ENCODE results near the gene TRAPPC6A.

The TRAPPC6A gene, protein sequence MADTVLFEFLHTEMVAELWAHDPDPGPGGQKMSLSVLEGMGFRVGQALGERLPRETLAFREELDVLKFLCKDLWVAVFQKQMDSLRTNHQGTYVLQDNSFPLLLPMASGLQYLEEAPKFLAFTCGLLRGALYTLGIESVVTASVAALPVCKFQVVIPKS

DNA sequence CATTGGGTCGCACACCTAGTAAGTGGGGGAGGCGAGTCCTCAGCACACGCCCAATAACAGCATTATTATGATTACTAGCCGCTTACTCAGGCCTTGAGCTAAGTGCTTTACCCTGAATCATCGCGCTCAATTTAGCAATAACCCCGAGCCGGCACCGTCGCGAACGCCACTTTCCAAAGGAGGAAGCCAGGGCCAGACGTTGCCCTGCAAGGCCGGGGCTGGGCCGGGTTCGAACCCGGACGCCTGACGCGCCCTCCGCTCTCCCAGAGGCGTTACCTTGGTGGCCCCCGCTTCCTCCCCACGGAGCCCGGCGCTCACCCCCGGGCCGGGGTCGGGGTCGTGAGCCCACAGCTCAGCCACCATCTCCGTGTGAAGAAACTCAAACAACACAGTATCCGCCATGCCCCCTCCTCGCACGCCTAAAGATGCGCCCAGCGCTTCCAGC is at the start of gene TRAPPC6A:
TSS of gene TRAPPC6A (minus strand) at position 421 of the 445 bp plus-strand sequence. CDS start at position 402, 19 bp downstream.
- no peak for DNase-seq

DNA sequence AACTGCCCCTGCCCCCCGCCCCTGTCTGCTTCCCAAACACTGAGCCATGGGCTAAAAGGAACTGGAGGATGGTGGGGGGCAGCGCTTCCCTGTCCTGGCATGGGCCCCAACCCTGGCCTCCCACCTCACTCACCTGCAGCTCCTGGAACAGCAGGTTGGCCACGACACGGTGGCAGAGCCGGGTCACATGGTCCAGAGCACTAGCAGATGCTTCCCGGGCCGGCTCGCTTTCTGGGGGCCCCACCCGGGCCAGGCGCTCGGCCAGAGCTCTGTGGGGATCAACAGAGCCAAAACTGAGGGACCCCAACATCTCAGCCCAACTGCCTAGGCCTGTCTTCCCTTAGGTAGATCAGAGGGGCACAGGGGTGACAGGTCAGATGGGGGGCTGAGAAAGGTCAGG is 46.6 kb upstream of the TRAPPC6A start:
- no peak for DNase-seq

DNA sequence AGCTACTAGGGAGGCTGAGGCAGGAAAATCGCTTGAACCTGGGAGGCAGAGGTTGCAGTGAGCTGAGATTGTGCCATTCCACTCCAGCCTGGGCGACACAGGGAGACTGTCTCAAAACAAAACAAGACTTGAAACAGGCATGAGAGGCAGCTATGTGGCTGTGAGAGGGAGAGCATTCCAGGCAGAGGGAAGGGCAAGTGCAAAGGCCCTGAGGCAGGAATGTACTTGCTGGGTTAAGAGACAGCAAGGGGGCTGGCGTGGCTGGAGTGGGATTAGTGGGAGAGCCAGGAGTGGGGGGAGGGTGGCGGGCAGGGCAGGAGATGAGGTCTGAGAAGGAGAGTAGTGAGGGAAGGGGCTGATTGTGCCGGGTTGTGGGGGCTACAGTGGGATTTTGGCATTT is 45.8 kb upstream of the TRAPPC6A start:
- no peak for DNase-seq

DNA sequence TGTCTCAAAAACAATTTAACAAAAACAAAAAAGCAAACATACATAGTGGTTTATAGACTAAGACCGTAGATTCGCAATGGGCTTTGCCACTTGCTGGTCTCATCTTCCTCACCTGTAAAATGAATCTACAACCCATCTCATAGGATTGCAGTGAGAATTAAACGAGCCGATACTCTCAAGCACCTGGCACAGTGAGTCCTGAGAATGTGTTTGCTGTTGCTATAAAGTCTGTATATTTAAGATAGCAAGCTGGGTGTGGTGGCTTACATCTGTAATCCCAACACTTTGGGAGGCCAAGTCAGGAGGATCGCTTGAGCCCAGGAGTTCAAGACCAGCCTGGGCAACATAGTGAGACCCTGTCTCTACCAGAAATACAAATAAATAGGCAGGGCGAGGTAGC is 44.7 kb upstream of the TRAPPC6A start:
- no peak for DNase-seq

DNA sequence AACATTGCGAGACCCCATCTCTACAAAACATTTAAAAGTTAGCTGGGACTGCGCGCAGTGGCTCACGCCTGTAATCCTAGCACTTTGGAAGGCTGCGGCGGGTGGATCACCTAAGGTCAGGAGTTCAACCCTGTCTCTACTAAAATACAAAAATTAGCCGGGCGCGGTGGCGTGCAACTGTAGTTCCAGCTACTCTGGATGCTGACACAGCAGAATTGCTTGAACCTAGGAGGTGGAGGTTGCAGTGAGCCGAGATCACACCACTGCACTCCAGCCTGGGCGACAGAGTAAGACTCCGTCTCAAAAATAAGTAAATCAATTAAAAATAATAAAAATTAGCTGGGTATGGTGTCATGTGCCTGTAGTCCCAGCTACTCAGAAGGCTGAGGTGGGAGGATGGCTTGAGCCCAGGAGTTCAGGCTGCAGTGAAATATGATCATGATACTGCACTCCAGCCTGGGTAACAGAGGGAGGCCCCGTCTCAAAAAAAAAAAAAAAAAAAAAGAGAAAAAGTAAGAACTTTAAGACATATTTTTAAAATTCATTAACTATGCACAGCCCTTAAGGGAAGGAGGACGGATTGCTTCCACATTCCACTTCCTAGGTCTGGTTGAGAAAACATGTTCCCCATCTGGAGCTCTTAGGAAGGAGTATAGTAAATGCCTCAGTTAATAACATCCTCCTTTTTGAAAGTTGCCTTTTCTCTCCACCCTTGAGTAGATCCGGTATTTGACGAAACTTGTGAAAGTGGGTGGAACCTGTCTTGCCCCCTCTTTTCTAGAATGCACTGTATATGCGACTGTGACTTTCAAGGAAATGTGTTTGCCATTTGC is 41.1 kb upstream of the TRAPPC6A start:
- DNase-seq = no peak

DNA sequence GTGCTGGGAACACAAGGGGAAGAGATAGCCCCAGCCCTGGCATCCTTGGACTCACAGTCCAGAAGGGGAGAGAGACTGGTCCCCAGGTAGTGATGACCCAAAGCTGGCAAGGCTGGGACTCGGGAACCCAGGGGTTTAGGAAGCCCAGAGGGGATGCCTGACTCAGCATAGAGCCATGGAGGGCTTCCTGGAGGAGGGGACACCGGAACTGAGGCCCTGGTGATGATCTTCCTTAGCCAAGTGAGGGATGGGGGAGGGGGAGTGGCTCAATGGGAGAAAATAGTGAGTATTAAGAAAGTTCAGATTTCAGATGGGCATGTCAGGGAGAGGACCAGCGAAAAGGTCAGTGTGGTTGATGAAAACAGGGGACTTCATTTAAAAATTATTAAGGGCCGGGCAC is 40.4 kb upstream of the TRAPPC6A start:
- DNase-seq = no peak

DNA sequence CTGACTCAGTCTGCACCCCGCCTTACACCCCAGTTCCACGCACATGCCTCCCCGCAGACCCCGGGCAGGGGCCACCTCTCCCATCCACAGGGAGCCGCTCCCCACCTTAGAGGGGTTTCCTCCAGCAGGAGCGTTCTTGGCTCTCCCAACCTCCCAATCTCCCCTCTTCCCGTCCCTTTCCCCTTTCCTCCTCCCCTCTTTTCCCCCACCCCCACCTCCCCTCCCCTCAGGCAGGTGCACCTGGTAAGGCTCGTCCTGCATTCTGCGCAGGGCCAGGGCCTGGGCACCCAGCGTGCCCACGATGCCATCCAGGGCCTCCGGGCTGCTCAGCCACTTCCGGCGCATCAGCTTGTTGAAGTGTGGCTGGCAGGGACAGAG is 39.9 kb upstream of the TRAPPC6A start:
- DNase-seq = no peak

DNA sequence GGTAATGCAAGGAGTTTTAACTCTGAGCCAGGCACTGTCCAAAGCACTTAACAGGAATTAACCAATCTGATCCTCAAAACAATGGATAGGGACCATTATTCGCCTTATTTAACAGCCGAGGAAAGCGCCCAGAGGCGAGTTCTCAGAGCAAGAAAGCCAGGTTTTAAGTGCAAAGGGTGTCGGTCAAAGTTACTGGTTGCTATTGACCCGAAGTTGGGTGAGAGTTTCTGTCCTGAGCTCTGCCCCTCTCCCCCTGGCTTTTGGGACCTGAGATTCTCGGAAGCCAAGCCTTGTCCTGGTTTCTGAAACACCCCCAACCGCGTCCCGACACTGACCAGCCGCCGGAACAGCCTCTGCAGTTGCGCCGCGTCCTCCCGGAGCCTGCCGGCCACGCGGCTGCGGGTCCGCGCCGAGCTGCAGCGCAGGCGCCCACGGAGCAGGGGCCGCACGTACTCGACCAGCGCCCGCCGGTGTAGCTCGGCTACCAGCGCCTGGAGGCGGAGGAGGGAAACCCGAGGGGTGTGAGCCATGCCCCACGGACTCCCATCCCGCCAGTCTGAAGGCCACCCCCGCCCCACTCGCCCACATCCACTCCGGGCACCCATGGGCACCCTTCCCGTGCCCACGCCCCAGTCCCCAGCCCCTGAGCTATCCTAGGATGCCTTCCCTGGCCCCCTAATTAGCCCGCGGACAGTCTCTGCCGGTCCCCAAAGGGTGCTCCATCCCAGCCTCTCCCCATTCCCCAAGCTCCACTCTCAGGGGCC is 39.3 kb upstream of the TRAPPC6A start:
- DNase-seq = no peak

DNA sequence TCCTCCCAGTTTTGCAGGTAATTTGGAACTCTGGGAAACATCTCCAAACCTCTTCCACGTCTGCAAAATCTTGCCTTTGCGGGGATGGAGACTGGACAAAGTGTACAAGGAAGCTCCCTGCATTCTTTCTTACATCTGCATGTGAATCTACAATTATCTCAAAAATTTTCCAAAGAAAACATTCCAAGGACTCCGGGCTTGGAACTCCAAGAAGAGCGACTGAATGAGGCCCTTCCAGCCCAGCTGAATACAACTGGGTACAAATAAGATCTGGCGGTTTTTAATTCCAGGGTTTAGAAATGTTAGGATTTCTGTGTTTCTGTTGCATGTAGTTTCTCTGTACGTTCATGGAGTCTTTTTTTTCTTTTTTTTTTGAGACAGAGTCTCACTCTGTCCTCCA is 38.6 kb upstream of the TRAPPC6A start:
- no peak for DNase-seq

DNA sequence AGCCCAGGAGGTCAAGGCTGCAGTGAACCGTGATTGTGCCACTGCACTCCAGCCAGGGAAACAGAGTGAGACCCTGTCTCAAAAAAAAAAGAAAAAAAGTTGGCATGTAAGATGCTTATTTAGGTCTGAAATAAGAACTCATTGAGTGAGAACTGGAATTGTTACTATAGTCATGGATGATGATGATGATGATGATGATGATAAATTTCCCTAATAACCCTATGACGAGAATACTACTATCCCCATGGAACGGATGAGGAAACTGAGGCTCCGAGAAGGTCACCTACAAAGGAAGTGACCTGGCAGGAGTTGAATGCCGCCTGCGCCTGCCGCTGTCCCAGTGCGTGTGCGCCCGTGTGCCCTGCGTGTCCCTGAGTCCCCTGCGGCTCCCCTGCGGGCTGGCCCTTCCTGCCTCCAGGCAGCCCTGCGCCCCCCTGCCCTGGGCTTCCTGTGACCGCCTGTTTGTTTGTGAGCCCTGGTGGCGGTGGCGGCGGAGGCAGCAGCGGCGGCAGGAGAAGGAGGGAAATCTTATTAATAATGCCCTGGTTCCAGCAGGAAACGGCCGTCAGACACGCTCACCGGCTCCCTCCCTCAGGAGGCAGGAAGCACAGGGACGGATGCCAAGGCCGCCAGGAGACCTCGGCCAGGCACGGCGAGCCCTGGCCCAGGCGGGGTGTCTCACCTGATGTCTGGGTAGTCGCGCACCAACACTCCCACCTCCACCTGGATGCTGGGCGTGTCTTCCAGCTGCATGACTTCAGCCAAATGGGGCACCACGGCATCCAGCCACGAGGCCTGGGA is 37.6 kb upstream of the TRAPPC6A start:
- no peak for DNase-seq

DNA sequence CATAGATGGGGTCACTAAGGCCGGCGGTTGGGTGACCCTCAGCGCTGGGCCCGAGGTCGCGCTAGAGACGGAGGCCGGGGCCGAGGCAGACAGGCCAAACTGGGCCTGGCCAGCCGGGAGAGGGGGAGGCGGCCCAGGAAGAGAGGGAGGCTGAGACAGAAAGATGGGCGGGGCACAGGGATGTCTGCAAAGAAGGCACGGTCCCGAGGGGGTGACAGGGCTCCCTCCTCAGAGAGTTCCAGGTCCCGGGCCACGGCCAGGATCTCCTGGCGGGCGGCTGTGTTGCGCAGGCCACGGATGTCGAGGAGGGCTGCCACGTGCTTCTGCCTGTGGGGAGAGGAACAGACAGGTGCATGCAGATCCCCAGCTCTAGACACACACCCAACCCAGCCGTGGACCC is 35.0 kb upstream of the TRAPPC6A start:
- DNase-seq = no peak

DNA sequence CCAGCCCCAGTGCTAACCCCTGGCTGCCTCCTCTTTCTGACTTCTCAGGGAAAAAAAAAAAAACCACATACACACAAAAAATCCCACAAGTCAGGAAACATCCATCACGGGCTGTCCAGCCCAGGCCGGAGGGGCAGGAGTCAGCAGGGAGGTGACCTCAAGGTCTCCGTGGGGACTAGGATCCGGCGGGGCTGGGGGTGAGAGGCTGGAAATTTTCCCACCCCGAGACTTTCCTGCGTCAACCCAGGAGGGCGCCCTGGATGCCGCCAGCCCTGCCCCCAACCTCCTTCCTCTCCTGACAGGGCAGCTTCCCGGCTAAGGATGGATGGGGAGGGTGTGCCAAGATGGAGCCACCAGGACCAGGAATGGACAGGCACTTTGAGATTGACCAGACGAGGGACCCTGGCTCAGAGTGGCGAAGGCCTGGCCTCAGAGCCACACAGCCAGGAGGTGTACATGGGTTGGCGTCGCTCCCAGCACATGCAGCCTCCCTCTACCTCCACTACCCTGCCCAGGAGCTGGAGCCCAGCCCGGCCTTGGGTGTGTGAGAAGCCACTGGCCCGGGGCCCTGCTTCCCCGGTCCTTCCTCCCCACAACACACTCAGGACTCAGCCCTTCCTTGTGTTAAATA is 33.8 kb upstream of the TRAPPC6A start:
- DNase-seq = no peak

DNA sequence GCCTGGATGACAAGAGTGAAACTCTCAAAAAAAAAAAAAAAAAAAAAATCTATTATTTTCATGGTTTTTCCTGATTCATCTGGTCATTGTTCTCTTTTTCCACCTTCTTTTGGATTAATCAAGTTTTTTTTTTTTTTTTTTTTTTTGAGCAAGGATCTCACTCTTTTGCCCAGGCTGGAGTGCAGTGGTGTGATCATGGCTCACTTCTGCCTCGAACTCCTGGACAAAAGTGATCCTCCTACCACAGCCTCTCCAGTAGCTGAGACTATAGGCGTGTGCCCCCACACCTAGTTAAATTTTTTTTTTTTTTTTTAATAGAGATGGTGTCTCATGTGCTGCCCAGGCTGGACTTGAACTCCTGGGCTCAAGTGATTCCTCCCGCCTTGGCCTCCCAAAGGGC is 28.3 kb upstream of the TRAPPC6A start:
- no peak for DNase-seq

DNA sequence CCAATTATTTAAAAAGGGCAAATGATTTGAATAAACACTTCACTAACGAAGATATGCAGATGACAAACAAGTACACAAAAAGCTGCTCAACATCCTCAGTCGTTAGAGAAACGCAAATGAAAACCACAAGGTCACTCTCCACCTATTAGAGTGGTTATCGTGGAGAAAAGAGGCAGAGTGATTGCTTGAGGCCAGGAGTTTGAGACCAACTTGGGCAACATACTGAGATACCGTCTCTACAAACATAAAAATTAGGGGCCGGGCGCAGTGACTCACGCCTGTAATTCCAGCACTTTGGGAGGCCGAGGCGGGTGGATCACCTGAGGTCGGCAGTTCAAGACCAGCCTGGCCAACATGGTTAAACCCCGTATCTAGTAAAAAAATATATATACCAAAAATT is 27.8 kb upstream of the TRAPPC6A start:
- DNase-seq = no peak

DNA sequence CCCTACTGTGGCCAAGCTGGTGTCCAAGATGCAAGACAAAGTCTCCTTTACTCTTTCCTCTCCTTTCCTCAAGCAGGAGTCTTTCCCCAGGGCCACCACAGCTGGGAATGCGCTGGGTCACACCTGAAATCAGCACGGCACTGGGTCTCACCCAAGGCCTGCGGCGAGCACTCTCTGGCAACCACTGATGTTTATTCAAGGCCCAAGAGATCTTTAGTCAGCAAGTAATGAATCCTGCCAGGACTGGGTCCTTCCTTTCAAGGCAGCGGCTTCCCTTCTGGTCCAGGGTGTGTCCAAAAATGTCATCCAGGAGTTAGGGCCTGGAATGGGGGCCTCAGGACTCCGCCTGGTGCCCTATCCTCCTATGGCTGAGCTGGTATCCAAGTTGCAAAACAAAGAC is 24.6 kb upstream of the TRAPPC6A start:
- DNase-seq = no peak

DNA sequence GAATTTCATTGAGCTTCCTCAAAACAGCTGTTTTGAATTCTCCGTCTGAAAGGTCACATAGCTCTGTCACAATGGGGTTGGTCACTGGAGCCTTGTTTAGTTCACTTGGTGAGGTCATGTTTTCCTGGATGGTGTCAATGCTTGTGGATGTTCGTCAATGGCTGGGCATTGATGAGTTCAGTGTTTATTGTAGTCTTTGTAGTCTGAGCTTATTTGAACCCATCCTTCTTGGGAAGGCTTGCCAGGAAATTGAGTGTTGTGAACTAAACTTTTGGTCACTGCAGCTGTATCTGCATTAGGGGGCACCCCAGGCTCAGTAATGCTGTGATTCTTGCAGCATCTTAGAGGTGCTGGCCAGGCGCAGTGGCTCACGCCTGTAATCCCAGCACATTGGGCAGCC is 22.5 kb upstream of the TRAPPC6A start:
- DNase-seq = no peak

DNA sequence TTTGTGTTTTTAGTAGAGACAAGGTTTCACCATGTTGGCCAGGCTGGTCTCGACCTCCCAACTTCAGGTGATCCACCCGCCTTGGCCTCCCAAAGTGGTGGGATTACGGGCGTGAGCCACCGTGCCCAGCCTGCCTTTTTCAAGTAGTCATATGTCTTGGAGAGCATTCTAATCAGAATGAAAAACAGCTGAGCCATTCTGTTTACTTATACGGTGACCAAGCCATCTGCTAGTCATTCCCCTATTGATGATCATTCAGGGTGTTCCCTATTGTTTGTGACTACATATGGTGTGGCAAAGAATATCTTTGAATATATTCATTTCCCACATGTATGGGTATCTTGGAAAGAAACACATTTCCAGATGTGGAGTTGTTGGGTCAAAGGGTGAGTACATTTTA is 17.7 kb upstream of the TRAPPC6A start:
- DNase-seq = no peak

DNA sequence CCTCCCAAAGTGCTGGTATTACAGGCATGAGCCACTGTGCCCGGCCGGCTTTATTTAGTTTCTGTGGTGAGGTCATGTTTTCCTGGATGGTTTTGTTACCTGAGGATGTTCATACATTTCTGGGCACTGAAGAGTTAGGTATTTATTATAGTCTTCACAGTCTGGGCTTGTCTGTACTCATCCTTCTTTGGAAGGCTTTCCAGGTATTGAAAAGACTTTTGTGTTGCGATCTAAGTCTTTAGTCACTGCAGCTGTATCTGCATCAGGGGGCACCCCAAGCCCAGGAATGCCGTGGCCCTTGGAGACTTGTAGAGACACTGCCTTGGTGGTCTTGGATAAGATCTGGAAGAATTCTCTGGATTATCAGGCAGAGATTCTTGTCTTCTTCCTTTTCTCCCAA is 13.3 kb upstream of the TRAPPC6A start:
- DNase-seq = no peak

DNA sequence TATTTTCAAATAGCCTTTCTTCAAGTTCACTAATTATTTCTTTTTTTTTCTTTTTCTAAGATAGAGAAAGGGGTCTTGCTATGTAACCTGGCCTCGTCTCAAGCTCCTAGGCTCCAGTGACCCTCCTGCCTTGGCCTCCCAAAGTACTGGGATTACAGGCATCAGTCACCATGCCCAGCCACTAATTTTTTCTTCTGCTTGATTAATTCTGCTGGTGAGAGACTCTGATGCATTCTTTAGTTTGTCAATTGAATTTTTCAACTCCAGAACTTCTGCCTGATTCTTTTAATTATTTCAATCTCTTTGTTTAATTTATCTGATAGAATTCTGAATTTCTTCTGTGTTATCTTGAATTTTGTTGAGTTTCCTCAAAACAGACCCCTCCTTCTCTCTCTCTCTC is 11.9 kb upstream of the TRAPPC6A start:
- DNase-seq = no peak

DNA sequence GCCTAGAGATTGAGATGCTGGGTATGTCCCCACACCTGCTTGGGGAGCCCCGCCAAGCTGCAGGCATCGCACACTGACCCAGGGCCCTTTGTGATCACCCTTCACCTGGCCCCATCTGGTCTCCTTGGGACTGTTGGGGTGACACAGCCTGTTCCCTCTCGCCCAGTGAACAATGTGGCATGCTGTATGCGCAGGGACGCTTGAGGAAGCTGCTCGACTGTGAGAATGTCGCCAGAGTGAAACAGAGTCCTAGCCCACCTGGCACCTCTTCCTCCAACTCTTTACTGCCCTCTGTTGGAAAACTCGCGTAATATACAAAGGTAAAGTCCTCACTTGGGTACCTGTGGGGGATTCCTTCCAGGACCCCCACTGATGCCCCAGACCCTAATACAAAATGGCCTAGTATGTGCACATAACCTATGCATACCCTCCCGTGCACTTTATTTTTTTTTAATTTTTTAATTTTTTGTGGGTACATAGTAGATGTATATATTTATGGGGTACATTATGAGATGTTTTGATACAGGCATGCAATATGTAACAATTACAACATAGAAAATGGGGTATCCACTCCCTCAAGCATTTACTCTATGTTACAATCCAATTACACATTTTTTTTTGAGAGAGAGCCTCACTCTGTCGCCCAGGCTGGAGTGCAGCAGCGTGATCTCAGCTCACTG is 9.5 kb upstream of the TRAPPC6A start:
- DNase-seq = peak; percentile 43

DNA sequence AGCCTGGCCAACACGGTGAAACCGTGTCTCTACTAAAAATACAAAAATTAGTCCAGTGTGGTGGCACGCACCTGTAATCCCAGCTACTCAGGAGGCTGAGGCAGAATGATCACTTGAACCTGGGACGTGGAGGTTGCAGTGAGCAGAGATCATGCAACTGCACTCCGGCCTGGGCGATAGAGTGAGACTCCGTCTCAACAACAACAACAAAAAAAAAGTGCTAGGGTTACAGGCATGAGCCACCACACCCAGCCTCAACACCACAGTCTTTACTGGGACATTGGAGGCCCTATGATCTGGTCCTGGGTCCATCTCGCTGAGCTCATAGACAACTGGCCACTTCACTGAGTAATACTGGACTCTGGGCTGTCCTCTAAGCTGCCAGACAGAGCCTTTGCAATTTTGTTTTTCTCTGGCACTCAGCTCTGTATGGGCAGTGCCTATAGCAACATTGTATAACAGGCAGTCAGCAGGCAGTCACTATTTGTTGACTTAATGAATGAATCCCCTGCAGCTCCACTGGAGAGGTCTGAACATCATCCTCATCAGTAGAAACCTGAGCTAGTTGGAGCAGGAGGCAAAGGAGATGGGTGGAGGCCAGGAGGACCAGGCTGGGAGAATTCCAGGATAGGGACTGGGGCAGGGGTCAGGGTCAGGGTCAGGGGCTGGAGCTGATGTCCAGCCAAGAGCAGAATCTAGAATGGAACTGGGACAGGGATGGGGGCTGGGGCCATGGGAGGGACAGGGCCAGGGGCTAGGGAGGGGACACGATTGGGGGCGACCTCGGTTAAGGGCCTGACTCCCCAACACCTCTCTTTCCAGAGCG is 8.7 kb upstream of the TRAPPC6A start:
- no peak for DNase-seq

Measured in CD4-positive, alpha-beta T cell treated with Interleukin-17A for 4 hours (primary cell).